GM18499 (cell line): ENCODE results near the gene PMEPA1.
"Not testable (repeated sequence)": the region's sequence is repeated elsewhere in the genome, so short reads cannot be mapped to it uniquely, and the experiment has no call there.

Experiments
- ATAC-seq: cut with Tn5 transposase; IDR thresholded peaks from one replicate; pipeline ENCODE4 v1.9.1; 2021; ENCODE audit warnings: moderate number of reproducible peaks; ENCODE audit not compliant: insufficient read depth, unreplicated experiment

PMEPA1 gene

DNA sequence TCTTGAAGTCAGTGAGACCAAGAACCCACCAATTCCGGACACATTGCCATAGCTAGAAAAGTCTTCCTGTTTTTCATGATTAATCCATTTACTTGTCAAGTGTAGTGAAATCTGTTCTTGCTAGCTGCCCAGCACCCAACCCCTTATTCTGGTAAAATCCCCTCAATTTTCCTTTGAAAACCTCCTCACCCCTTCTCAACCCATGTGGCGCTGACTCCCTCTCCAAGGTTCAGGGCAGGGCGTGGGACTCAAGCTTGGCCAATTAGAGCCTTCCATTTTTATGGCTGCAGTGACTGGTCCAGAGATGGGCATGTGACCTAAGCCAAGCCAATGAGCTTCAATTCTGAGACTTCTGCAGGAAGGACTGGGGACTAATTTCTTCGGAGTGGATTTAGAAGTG, 79.8 kb downstream of the PMEPA1 start:
- no peak for ATAC-seq

GRCh38 chr20:57629491-57629901, 80.3 kb downstream of the PMEPA1 start:
- not testable (repeated sequence) for ATAC-seq

DNA sequence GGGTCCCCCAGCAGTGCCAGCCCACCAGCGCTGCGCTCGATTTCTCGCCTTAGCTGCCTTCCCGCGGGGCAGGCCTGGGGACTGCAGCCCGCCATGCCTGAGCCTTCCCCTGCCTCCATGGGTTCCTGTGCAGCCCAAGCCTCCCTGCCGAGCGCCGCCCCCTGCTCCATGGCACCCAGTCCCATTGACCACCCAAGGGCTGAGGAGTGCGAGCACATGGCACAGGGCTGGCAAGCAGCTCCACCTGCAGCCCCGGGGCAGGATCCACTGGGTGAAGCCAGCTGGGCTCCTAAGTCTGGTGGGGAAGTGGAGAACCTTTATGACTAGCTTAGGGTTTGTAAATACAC, 80.9 kb downstream of the PMEPA1 start:
- ATAC-seq: not testable (repeated sequence)

GRCh38 chr20:57628047-57628961, 81.5 kb downstream of the PMEPA1 start:
- no peak for ATAC-seq

GRCh38 chr20:57627339-57627738, 82.5 kb downstream of the PMEPA1 start:
- no peak for ATAC-seq

GRCh38 chr20:57625978-57626377, 83.8 kb downstream of the PMEPA1 start:
- ATAC-seq: no peak

GRCh38 chr20:57625181-57625958, 84.4 kb downstream of the PMEPA1 start:
- no peak for ATAC-seq

DNA sequence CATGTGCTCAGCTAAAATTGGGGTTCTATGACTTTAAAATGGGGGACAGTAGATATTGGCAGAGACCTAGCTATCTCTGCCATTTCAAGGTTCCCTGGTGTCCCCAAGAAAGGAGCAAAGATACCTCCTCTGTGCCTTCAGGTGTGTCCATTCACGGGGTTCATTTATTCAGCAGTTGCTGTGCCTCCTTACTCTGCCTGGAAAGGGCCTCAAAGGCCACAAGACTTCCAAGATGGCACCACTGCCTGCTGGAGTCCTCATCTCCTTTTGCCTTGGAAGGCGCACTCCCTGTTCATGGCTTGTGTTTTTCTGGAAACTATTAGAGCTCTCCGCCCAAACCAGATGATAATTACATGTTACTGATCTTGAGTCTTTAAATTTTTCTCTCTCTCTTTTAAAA, 85.7 kb downstream of the PMEPA1 start:
- no peak for ATAC-seq

DNA sequence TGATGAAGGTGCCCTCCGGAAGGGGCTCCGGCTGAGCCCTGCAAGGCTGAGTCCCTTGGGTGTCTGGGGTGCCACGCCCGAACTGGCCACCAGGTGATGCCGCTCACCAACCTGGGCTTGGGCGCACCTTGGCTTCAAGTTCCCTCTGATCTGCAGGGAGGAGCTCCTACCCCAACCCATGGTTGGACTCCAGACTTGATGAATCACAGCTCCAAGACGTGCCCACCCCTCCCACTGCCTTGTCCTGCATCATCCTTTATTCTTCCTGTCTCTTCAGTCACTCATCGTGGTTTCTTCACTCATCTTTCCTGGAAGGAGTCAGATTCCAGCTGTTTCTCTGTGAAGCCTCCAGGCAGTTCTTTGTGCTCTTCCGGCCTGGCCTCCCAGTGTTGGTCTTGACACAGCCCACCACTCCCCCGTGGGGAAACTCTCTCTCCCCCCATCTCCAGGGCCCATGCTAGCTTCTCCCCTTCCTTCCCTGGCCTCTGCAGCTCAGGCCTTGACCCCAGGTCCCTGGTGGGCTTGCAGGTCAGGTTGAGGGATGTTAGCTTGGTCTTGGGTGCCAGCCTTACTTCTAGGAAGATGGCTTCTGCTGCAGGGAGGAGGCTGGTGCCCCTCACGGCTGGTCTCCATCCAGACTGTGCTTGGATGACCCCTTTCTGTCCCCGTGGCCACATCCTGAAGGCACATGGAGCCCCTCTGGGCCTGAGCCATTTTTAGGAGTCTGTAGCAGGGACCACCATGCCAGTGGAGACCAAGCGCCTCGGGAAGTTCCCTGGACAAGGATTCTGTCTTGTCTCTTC, 87.0 kb downstream of the PMEPA1 start:
- ATAC-seq: no peak

- no peak for ATAC-seq
Measured at GRCh38 chr20:57622201-57622570, 87.6 kb downstream of the PMEPA1 start.

- ATAC-seq: no peak
Measured at GRCh38 chr20:57621421-57622200, 88.2 kb downstream of the PMEPA1 start.

GRCh38 chr20:57620999-57621398, 88.8 kb downstream of the PMEPA1 start:
- ATAC-seq: no peak

DNA sequence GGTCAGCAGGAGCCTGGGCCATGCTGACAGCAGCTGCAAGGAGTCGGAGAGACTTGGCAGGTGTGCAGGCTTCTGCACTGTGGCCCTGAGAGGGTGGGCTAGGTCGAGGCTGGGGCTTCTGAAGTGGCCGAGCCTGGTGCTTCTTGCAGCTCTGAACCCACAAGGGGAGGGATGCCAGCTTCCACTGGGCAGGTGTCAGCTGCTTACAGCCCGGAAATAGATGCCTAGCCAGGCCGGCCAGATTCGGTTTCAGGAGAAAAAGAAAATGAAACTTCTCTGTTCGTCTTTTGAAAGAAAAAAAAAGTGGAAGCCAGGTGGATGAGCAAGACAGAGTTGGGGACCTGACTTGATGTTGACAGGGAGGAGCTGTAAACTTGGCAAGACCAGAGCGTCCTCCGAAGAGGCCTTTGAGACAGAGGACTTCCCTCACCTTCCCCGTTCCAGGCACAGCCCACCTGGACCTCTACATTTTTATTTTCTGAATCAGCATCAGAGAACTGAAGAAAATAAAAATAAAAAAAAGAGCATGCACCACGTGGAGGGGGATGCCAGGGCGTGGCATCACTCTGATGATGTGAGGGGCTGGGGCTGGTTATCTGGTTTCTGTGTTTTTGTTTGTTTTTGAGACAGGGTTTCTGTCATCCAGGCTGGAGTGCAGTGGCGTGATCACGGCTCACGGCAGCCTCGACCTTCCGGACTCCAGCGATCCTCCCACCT, 89.4 kb downstream of the PMEPA1 start, which contains the start of gene ZBP1:
Gene ZBP1, minus strand, starts transcription at position 153 of the 717 bp plus-strand sequence. Its CDS starts 131 bp downstream, at position 22.
- peak; percentile 29 for ATAC-seq

DNA sequence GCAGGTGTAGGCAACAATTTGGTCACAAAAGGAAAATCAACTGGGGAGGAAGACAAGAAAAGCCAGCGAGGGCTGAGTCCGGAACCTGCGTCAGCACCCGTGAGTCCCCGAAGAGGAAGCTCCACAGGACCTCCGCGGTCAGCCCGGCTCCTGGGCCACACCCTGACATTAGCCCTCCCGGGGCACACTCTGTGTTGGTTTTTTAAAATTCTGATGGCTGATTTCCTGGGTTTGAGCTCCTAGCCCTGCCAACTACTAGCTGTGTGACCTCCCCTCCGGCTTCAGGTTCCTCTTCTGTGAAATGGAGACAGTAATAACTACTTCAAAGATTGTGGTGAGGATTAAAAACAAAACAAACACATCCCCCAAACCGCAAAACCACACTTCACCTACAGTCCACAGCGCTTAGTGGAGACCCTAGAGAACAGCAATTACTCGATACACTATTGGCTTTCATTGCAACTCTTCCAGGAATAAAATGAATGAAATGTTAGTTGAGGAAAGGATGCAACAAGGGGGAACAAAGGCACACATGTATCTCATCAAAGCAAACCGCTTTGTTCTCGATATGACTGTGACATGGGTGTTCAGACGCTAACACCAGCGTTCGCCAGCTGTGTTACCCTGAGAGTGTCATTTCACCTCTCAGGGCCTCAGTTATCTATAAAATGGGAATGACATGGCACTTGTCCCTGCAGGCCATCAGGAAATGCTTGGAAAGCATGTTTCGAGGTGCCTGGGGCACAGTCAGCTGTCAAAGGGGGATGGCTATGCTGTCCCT, 90.6 kb downstream of the PMEPA1 start:
- peak; percentile 54 for ATAC-seq

GRCh38 chr20:57618764-57619050, 91.1 kb downstream of the PMEPA1 start:
- ATAC-seq: no peak

- no peak for ATAC-seq
Measured at GRCh38 chr20:57618091-57618763, 91.6 kb downstream of the PMEPA1 start.

DNA sequence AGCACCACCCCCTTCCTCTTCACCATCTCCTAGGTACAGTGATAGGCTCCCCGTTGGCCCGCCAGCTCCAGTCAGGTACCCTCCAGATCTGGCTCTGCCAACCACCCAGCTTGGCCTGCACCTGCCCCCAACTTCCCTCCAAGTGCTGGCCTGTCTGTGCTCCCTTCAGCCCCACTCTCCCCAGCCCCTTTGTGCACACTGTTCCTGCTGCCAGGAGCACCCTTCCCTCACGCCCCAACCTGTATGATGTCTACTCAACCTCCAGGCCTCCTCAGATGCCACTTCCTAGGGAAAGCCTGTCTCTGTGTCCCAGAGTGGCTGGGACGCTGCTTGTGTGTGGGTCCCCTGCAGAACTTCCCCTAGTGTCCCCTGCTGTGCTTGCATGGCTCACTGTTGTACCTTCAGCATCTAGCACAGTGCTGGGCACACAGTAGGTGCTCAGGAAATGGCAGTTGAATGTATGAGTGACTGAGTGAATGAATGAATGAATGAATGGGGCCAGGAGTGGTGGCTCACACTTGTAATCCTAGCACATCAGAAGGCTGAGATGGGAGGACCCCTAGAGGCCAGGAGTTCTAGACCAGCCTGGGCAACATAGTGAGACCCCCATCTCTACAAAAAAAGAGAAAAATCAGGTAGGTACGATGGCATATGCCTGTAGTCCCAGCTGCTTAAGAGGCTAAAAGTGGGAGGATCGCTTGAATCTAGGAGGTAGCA, 92.6 kb downstream of the PMEPA1 start:
- ATAC-seq: no peak
